RPMI7951 (cell line): Measurements from ENCODE around the gene SLC8A1. TPM values are rescaled to one million over a fixed set of nuclear protein-coding genes. Genes with fewer than 3 reads are reported as not detected.
A peak's percentile ranks its signal among the peaks of the same experiment; 100 is the strongest.

Experiments used
- DNase-seq: peaks from one replicate; pipeline ENCODE4 v3.0.0-alpha.2; 2012; ENCODE audit warnings: low read depth
- total RNA-seq: library from RNA; depleted of rRNA; stranded (reverse); fragments of >200 nt; shearing (Covaris generic); gene quantifications from 2 replicates; pipeline ENCODE4 v1.2.3, GENCODE V29; 2014

The SLC8A1 gene
- total RNA-seq, 1 experiment from 2014 or later: 6.4 TPM

- no peak for DNase-seq
Observed at GRCh38 chr2:40353231-40353630, 98.7 kb downstream of the SLC8A1 start.

- no peak for DNase-seq
Observed at GRCh38 chr2:40352703-40353099, 99.2 kb downstream of the SLC8A1 start.

- no peak for DNase-seq
Observed at GRCh38 chr2:40352041-40352702, 99.7 kb downstream of the SLC8A1 start.

- DNase-seq: peak; percentile 44
Observed at GRCh38 chr2:40348665-40349064, 103.2 kb downstream of the SLC8A1 start.

- no peak for DNase-seq
Observed at GRCh38 chr2:40348038-40348437, 103.9 kb downstream of the SLC8A1 start.

GRCh38 chr2:40346535-40347354, 105.1 kb downstream of the SLC8A1 start:
- no peak for DNase-seq

GRCh38 chr2:40344364-40344763, 107.5 kb downstream of the SLC8A1 start:
- no peak for DNase-seq

GRCh38 chr2:40343902-40344301, 108.0 kb downstream of the SLC8A1 start:
- DNase-seq: peak; percentile 54

- peak; percentile 33 for DNase-seq
Observed at GRCh38 chr2:40341198-40341597, 110.7 kb downstream of the SLC8A1 start.

DNA sequence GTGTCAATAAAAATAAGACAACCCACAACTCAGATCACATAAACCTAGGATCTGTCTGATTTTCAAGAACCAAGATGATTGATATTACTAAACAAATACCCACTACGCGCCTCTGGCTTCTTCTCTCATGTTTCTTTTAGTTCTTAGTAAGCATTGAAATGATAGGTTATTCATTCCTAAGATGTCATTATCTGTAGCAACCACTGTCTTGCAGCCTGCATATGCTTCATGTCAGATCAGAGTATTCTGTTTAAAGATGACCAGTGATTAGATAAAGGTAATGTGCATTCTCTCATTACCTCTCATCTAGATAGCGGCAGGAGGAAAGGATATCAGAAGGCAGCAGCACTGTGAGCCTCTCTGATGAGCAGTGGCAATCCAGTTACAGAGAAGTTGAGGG, 112.9 kb downstream of the SLC8A1 start:
- no peak for DNase-seq

DNA sequence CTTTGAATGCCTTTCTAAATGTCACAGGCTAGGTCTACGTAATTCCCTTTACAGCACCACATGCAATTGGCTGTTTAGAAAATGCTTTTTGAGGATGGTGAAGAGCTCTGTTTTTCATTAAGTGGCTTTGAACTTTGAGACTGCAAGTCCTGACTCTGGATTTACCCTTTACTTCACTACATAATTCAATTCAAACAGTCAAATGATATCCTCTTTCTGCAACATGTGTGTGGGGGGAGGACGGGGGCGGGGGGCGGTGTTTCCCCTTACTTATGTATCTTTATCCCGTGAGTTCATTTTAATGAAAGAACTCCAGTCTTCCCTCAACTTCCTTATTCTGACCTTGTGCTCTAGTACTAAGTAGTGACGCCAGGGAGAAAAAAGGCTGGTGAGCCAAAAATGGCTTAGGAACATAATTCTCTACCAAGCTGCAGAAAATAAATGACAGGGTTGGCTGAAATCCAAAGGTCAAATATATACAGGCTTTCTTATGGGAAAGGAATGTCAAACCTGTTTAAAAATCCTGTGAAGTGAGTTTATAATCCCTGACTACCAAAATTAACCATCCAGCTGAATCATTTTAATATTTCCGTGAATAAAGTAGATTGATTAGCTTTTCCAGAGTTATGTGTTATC, 119.6 kb downstream of the SLC8A1 start:
- peak; percentile 55 for DNase-seq

- no peak for DNase-seq
Observed at GRCh38 chr2:40330096-40330495, 121.8 kb downstream of the SLC8A1 start.

GRCh38 chr2:40329739-40330030, 122.2 kb downstream of the SLC8A1 start:
- no peak for DNase-seq

GRCh38 chr2:40325116-40325515, 126.8 kb downstream of the SLC8A1 start:
- no peak for DNase-seq

DNA sequence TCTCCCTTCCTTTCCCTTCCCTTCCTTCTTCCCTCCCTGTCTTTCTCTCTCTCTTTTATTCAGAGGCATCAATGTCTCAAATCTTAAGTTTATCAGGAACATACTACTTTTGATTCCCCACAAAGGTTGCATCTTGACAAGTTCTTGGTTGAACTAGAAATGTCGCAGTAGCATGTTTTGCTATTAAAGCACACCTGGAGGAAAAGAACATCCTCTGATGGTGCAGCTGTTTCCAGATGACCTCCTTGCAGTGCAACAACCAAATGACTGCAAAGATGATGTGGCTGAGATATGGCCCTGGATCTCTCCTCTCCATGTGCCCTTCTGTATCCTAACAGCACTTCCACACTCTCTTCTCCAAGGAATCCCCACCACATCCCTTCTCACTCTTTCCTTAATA, 127.2 kb downstream of the SLC8A1 start:
- DNase-seq: no peak

DNA sequence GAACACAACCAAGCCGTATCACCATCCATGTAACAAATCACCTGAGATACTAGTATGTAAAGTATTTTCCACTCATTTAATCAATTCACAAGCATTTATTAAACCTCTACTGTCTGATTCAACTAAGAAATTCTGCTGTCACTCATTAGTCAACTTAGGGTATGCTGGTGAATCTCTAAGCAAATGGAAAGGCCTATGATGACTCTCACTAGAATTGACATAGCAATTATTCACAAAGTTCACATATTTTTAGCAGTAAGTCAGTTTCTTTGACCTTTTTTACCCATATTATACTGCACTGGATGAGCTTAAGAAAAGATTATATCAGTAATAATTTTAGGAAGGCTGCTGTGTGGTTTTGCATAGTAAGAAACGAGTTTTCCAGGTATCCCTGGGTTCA, 130.1 kb downstream of the SLC8A1 start:
- no peak for DNase-seq

GRCh38 chr2:40321016-40321623, 130.8 kb downstream of the SLC8A1 start:
- DNase-seq: no peak

DNA sequence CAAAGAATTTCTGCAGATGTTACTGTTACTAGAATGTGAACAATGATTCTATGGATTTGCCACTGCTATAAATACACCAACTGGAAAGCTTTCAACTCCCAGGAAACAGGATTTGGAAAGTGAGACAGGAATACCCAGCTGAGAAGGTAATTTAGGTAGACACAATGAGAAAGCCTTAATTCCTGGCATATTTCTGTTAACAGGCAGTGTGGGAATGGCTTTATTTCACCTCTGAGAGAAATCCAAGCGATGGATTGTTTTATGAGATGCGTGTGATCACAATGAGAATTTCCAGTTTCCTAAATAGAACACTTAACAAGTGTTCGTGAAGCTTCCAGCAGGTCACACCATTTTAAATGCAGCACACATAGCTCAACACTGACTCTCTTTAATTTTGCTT, 133.0 kb downstream of the SLC8A1 start:
- no peak for DNase-seq

- DNase-seq: no peak
Observed at GRCh38 chr2:40317761-40318160, 134.1 kb downstream of the SLC8A1 start.

DNA sequence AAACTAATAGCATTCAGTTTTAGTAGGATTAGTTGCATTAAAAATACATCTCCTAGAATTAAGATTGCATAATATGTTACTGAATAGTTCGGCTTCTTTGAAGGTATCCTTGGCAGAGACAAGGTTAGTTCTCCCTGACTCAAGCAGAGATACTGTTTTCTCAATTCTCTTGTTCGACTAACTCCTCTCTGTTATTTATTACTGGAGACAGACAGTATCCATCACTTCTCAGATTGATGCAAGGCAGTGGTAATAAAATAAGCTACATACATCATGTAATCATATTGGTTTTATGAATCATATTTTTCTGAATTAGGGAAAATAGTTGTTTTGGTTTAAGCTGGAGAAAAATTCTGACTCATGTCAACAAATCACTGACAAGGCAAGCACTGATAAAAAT, 134.8 kb downstream of the SLC8A1 start:
- no peak for DNase-seq

GRCh38 chr2:40316620-40317019, 135.3 kb downstream of the SLC8A1 start:
- no peak for DNase-seq

GRCh38 chr2:40315683-40316082, 136.2 kb downstream of the SLC8A1 start:
- peak; percentile 73 for DNase-seq

GRCh38 chr2:40311026-40311425, 140.9 kb downstream of the SLC8A1 start:
- DNase-seq: no peak
